GM04504 (cell line): ENCODE results near the gene IFITM5.

Source experiments
- DNase-seq: peaks from one replicate; pipeline ENCODE4 v3.0.0-alpha.2; 2012; ENCODE audit warnings: low read depth

Gene IFITM5

GRCh38 chr11:266676-267439, 32.5 kb downstream of the IFITM5 start:
- no peak for DNase-seq

- no peak for DNase-seq
Observed at GRCh38 chr11:261624-262023, 37.7 kb downstream of the IFITM5 start.

GRCh38 chr11:259413-259812, 39.9 kb downstream of the IFITM5 start:
- no peak for DNase-seq

- no peak for DNase-seq
Observed at GRCh38 chr11:257766-258493, 41.4 kb downstream of the IFITM5 start.

GRCh38 chr11:256952-257737, 42.2 kb downstream of the IFITM5 start:
- no peak for DNase-seq

GRCh38 chr11:255816-256215, 43.5 kb downstream of the IFITM5 start:
- DNase-seq = no peak

- DNase-seq = no peak
Observed at GRCh38 chr11:255176-255575, 44.1 kb downstream of the IFITM5 start.

- no peak for DNase-seq
Observed at GRCh38 chr11:253886-254270, 45.4 kb downstream of the IFITM5 start.

GRCh38 chr11:253160-253885, 46.0 kb downstream of the IFITM5 start:
- no peak for DNase-seq

GRCh38 chr11:252666-253065, 46.7 kb downstream of the IFITM5 start:
- DNase-seq = no peak

GRCh38 chr11:251550-251949, 47.8 kb downstream of the IFITM5 start:
- DNase-seq = no peak

- DNase-seq = no peak
Observed at GRCh38 chr11:250740-251299, 48.5 kb downstream of the IFITM5 start.

- no peak for DNase-seq
Observed at GRCh38 chr11:250274-250673, 49.1 kb downstream of the IFITM5 start.

GRCh38 chr11:249062-249461, 50.3 kb downstream of the IFITM5 start:
- DNase-seq = no peak
